HEK293T (cell line): ENCODE data around the gene APLNR.

Experiments used
- BHLHE40 ChIP-seq: fragments of 450-650 bp; IDR thresholded peaks from 2 replicates; pipeline ENCODE4 v1.6.1; 2016; ENCODE audit warnings: mild to moderate bottlenecking, moderate library complexity, borderline replicate concordance
- CTBP1 ChIP-seq: fragments of 450-650 bp; IDR thresholded peaks from 2 replicates; pipeline ENCODE4 v1.6.1; 2016; ENCODE audit warnings: borderline replicate concordance
- FOXK2 ChIP-seq: fragments of 450-650 bp; IDR thresholded peaks from 2 replicates; pipeline ENCODE4 v1.6.1; 2016; ENCODE audit warnings: mild to moderate bottlenecking
- FOXM1 ChIP-seq: fragments of 450-650 bp; IDR thresholded peaks from 2 replicates; pipeline ENCODE4 v1.6.1; 2017; ENCODE audit warnings: mild to moderate bottlenecking, borderline replicate concordance
- L3MBTL2 ChIP-seq: fragments of 450-650 bp; conservative IDR thresholded peaks from 2 replicates; pipeline ENCODE4 v1.6.1; 2016; ENCODE audit warnings: mild to moderate bottlenecking
- SP1 ChIP-seq: fragments of 450-650 bp; IDR thresholded peaks from 2 replicates; pipeline ENCODE4 v1.6.1; 2017
- SUZ12 ChIP-seq: fragments of 450-650 bp; IDR thresholded peaks from 2 replicates; pipeline ENCODE4 v1.6.1; 2016; ENCODE audit warnings: mild to moderate bottlenecking
- TARDBP ChIP-seq: fragments of 450-650 bp; IDR thresholded peaks from 2 replicates; pipeline ENCODE4 v1.6.1; 2016
- ZNF384 ChIP-seq: fragments of 450-650 bp; IDR thresholded peaks from 2 replicates; pipeline ENCODE4 v1.6.1; 2016

- TF ChIP-seq BHLHE40: no peak
- no peak for TF ChIP-seq SUZ12
- TF ChIP-seq L3MBTL2: no peak
- no peak for TF ChIP-seq CTBP1
- TF ChIP-seq FOXM1: no peak
- no peak for TF ChIP-seq TARDBP
- TF ChIP-seq SP1: no peak
- TF ChIP-seq FOXK2: no peak
- TF ChIP-seq ZNF384: no peak
These were observed 25.1 kb upstream of the APLNR start for GRCh38 chr11:57262157-57262556.
